GM23338 (cell line): Measurements from ENCODE around the gene MOB3B. TPM values are rescaled to one million over a fixed set of nuclear protein-coding genes. Genes with fewer than 3 reads are reported as not detected.

ENCODE experiments used
- ATAC-seq: fragments of 200-7000 bp; cut with Tn5 transposase; 3 replicates; pipeline ENCODE4 v1.9.1; 2020
- DNase-seq: peaks from one replicate; pipeline ENCODE4 v3.0.0-alpha.2; 2015; ENCODE audit warnings: low spot score
- H2AFZ ChIP-seq: fragments of 200-600 bp; sonication (generic); 2 replicates; pipeline ENCODE4 v1.8.0; 2016; ENCODE audit warnings: antibody characterized with exemption, mild to moderate bottlenecking, moderate library complexity
- H3F3A ChIP-seq: fragments of 200-600 bp; sonication (generic); replicated peaks from 2 replicates; pipeline ENCODE4 v1.8.0; 2017; ENCODE audit warnings: antibody characterized with exemption, mixed run types, low read depth
- H3K27ac ChIP-seq: fragments of 200-600 bp; sonication (generic); 2 replicates; pipeline ENCODE4 v1.6.1; 2016; ENCODE audit warnings: low read depth
- H3K27me3 ChIP-seq: fragments of 200-600 bp; sonication (generic); 2 replicates; pipeline ENCODE4 v1.8.0; 2016; ENCODE audit warnings: mild to moderate bottlenecking, mixed run types, moderate library complexity; ENCODE audit not compliant: insufficient read depth
- H3K36me3 ChIP-seq: fragments of 200-600 bp; sonication (generic); 2 replicates; pipeline ENCODE4 v1.8.0; 2016; ENCODE audit warnings: mild to moderate bottlenecking; ENCODE audit not compliant: insufficient read depth
- H3K4me1 ChIP-seq: fragments of 200-600 bp; sonication (generic); 2 replicates; pipeline ENCODE4 v1.8.0; 2016; ENCODE audit warnings: mild to moderate bottlenecking, moderate library complexity; ENCODE audit not compliant: insufficient read depth
- H3K4me2 ChIP-seq: fragments of 200-600 bp; sonication (generic); 2 replicates; pipeline ENCODE4 v1.7.1; 2017; ENCODE audit warnings: mixed run types
- H3K4me3 ChIP-seq: fragments of 200-600 bp; sonication (generic); 2 replicates; pipeline ENCODE4 v1.6.1; 2016; ENCODE audit warnings: mixed run types
- H3K79me2 ChIP-seq: fragments of 200-600 bp; sonication (generic); replicated peaks from 2 replicates; pipeline ENCODE4 v1.8.0; 2017; ENCODE audit warnings: mild to moderate bottlenecking; ENCODE audit not compliant: insufficient read depth
- H3K9me2 ChIP-seq: fragments of 200-600 bp; sonication (generic); 2 replicates; pipeline ENCODE4 v1.8.0; 2017; ENCODE audit not compliant: insufficient read depth
- H4K20me1 ChIP-seq: fragments of 200-600 bp; sonication (generic); replicated peaks from 2 replicates; pipeline ENCODE4 v1.8.0; 2017; ENCODE audit warnings: mild to moderate bottlenecking; ENCODE audit not compliant: insufficient read depth
- H3K27ac Mint-ChIP-seq: 2 replicates; pipeline ENCODE4 v1.8.0; 2020; ENCODE audit warnings: inconsistent platforms, mild to moderate bottlenecking, moderate library complexity, mixed read lengths
- H3K27me3 Mint-ChIP-seq: 3 replicates; pipeline ENCODE4 v1.8.0; 2022; ENCODE audit warnings: low read depth, mild to moderate bottlenecking, moderate library complexity, mixed read lengths, inconsistent platforms; ENCODE audit not compliant: insufficient read depth, poor library complexity
- H3K36me3 Mint-ChIP-seq: 3 replicates; pipeline ENCODE4 v1.8.0; 2021; ENCODE audit warnings: low read depth, mild to moderate bottlenecking, inconsistent platforms, moderate library complexity, mixed read lengths
- H3K4me1 Mint-ChIP-seq: 3 replicates; pipeline ENCODE4 v1.8.0; 2020; ENCODE audit warnings: mild to moderate bottlenecking, inconsistent platforms, mixed read lengths
- H3K4me3 Mint-ChIP-seq: 3 replicates; pipeline ENCODE4 v1.8.0; 2021; ENCODE audit warnings: moderate library complexity, mild to moderate bottlenecking, inconsistent platforms, mixed read lengths
- H3K9me3 Mint-ChIP-seq: 3 replicates; pipeline ENCODE4 v1.8.0; 2020; ENCODE audit warnings: moderate library complexity, mild to moderate bottlenecking, inconsistent platforms, mixed read lengths
- CREB1 ChIP-seq: fragments of 250-450 bp; sonication (Bioruptor Pico); IDR thresholded peaks from 2 replicates; pipeline ENCODE4 v1.5.0; 2020; ENCODE audit warnings: low read depth, mild to moderate bottlenecking, moderate library complexity
- ETS1 ChIP-seq: IDR thresholded peaks from 2 replicates; pipeline ENCODE4 v1.6.1; 2016; ENCODE audit warnings: antibody characterized with exemption
- EZH2 ChIP-seq: fragments of 200-600 bp; sonication (generic); IDR thresholded peaks from one replicate; pipeline ENCODE4 v1.8.0; 2017; ENCODE audit warnings: antibody characterized with exemption, mild to moderate bottlenecking, low read depth; ENCODE audit not compliant: unreplicated experiment
- JUNB ChIP-seq: IDR thresholded peaks from one replicate; pipeline ENCODE4 v1.6.1; 2016; ENCODE audit warnings: antibody characterized with exemption; ENCODE audit not compliant: unreplicated experiment
- NANOG ChIP-seq: IDR thresholded peaks from 2 replicates; pipeline ENCODE4 v1.6.1; 2016; ENCODE audit warnings: antibody characterized with exemption, borderline replicate concordance
- POLR2AphosphoS5 ChIP-seq: IDR thresholded peaks from 2 replicates; pipeline ENCODE4 v1.6.1; 2016; ENCODE audit warnings: antibody characterized with exemption, low read depth
- STAT1 ChIP-seq: IDR thresholded peaks from one replicate; pipeline ENCODE4 v1.6.1; 2016; ENCODE audit warnings: antibody characterized with exemption; ENCODE audit not compliant: unreplicated experiment
- ZNF114 ChIP-seq: fragments of 250-450 bp; sonication (Bioruptor Pico); IDR thresholded peaks from 2 replicates; pipeline ENCODE4 v1.5.0; 2020; ENCODE audit warnings: mild to moderate bottlenecking, moderate library complexity
- ZNF331 ChIP-seq: fragments of 250-450 bp; sonication (Bioruptor Pico); IDR thresholded peaks from 2 replicates; pipeline ENCODE4 v1.5.0; 2020; ENCODE audit warnings: low read depth, mild to moderate bottlenecking, moderate library complexity
- ZNF462 ChIP-seq: fragments of 250-450 bp; sonication (Bioruptor Pico); IDR thresholded peaks from 2 replicates; pipeline ENCODE4 v1.5.0; 2020; ENCODE audit warnings: mild to moderate bottlenecking, moderate library complexity
- polyA plus RNA-seq: library from polyadenylated mRNA; unstranded; fragments of >200 nt; fragmentation: Nextera tagmentation; extraction: Ambion mirVana; gene quantifications from 2 replicates; pipeline ENCODE4 v1.2.1, GENCODE V29; 2016
- total RNA-seq: library from RNA; depleted of rRNA; stranded (reverse); fragments of >200 nt; shearing (Covaris generic); gene quantifications from 2 replicates; pipeline ENCODE4 v1.2.3, GENCODE V29; 2014

The MOB3B gene
- total and polyA plus RNA-seq, 2 experiments from 2014 or later: 7.6 to 12.1 TPM

- Histone ChIP-seq H3K79me2 (no peaks in the 10 kb centered on the region; the same call in 1 of the 2 replicates), H3K4me3 (no peak overlapping the region), H3K4me1 (peaks cover 10% of the 10 kb centered on the region), H3K36me3 (no peaks in the 10 kb centered on the region), H3K9me2 (no peaks in the 10 kb centered on the region), H3K27me3 (no peaks in the 10 kb centered on the region), H4K20me1 (no peaks in the 10 kb centered on the region), H3K27ac (no peak overlapping the region), H2AFZ (no peak overlapping the region), H3K4me2 (no peak overlapping the region), H3F3A (no peaks in the 10 kb centered on the region)
- ATAC-seq: no peak
- DNase-seq: no peak
- TF ChIP-seq ZNF114 (CRISPR knock-in tag) (no peak), NANOG (no peak), JUNB (no peak), CREB1 (CRISPR knock-in tag) (no peak), POLR2AphosphoS5 (no peak), ZNF331 (CRISPR knock-in tag) (no peak), ETS1 (no peak), EZH2 (no peak), ZNF462 (CRISPR knock-in tag) (no peak), STAT1 (no peak)
- H3K36me3 Mint-ChIP-seq: peaks cover 6% of the 10 kb centered on the region; the same call in 2 of the 3 replicates
- H3K4me3 Mint-ChIP-seq: no peak overlapping the region
- H3K4me1 Mint-ChIP-seq: peaks cover 31% of the 10 kb centered on the region
- no peaks in the 10 kb centered on the region for H3K27me3 Mint-ChIP-seq
- H3K27ac Mint-ChIP-seq: no peak overlapping the region
- H3K9me3 Mint-ChIP-seq: no peaks in the 10 kb centered on the region
Observed at GRCh38 chr9:27414220-27414761, 115.3 kb downstream of the MOB3B start.
